H1 (cell line): ENCODE measurements around the gene PDE4D. TPM values are rescaled to one million over a fixed set of nuclear protein-coding genes. Genes with fewer than 3 reads are reported as not detected.

Source experiments
- CTCF ChIA-PET: fragments of 300-600 bp; sonication (Branson Sonifier 250); formaldehyde crosslinking; loops from one replicate; lab custom pipeline; 2021; ENCODE audit not compliant: partially characterized antibody; lab: Charles Lee
- POLR2A ChIA-PET: fragments of 300-600 bp; sonication (Branson Sonifier 250); formaldehyde crosslinking; loops from one replicate; lab custom pipeline; 2021; ENCODE audit warnings: inconsistent platforms; ENCODE audit not compliant: partially characterized antibody; lab: Charles Lee
- DNase-seq, 2 experiments: peaks; one replicate each; pipeline versions ENCODE4 v3.0.0 to v3.0.0-alpha.2; 2010 to 2022; ENCODE audit warnings: low spot score in 2 of 2, low read depth in 1 of 2, mixed read lengths in 1 of 2
- FAIRE-seq: peaks from 2 replicates; lab custom pipeline; 2011; peaks lifted over from hg19 to GRCh38; lab: Jason Lieb, UNC
- H2AFZ ChIP-seq: 2 replicates; pipeline ENCODE4 v1.8.1; 2012; ENCODE audit warnings: low read length, inconsistent platforms
- H2AK5ac ChIP-seq: 2 replicates; pipeline ENCODE4 v1.6.1; 2013; ENCODE audit warnings: low read depth, low read length
- H2BK120ac ChIP-seq: replicated peaks from 2 replicates; pipeline ENCODE3; 2013; ENCODE audit warnings: low read depth, low read length, inconsistent platforms
- H2BK12ac ChIP-seq: 2 replicates; pipeline ENCODE4 v1.6.1; 2013; ENCODE audit warnings: low read depth, low read length
- H2BK15ac ChIP-seq: 2 replicates; pipeline ENCODE4 v1.6.1; 2013; ENCODE audit warnings: low read length
- H2BK20ac ChIP-seq: 2 replicates; pipeline ENCODE4 v1.6.1; 2013; ENCODE audit warnings: low read length
- H2BK5ac ChIP-seq: 2 replicates; pipeline ENCODE4 v1.6.1; 2013; ENCODE audit warnings: low read depth, low read length
- H3K14ac ChIP-seq: 2 replicates; pipeline ENCODE4 v1.6.1; 2013; ENCODE audit warnings: inconsistent platforms; ENCODE audit not compliant: insufficient read length
- H3K18ac ChIP-seq: 2 replicates; pipeline ENCODE4 v1.6.1; 2013; ENCODE audit warnings: low read length; ENCODE audit errors: extremely low read depth
- H3K23ac ChIP-seq: 2 replicates; pipeline ENCODE4 v1.6.1; 2013; ENCODE audit warnings: inconsistent platforms; ENCODE audit not compliant: insufficient read length
- H3K23me2 ChIP-seq: 2 replicates; pipeline ENCODE4 v1.6.1; 2013; ENCODE audit warnings: low read depth, low read length
- H3K27ac ChIP-seq: 2 replicates; pipeline ENCODE4 v1.6.1; 2011; ENCODE audit warnings: low read depth, low read length, inconsistent platforms
- H3K27me3 ChIP-seq, 4 experiments: replicated peaks in 1 of 4; 1 replicate in 1 of 4; 2 replicates in 3 of 4; pipeline versions ENCODE4 v1.6.1 to v1.8.1; 2011 to 2013; ENCODE audit warnings: low read length in 3 of 4, mild to moderate bottlenecking in 3 of 4, inconsistent platforms in 2 of 4, mixed read lengths in 2 of 4, moderate library complexity in 1 of 4; ENCODE audit not compliant: control insufficient read depth in 3 of 4, insufficient read depth in 3 of 4; ENCODE audit errors: extremely low read depth in 1 of 4
- H3K36me3 ChIP-seq, 4 experiments: 2 replicates each; pipeline versions ENCODE4 v1.6.1 to v1.8.1; 2011 to 2013; ENCODE audit warnings: mild to moderate bottlenecking in 4 of 4, low read length in 3 of 4, moderate library complexity in 2 of 4, control low read depth in 1 of 4, inconsistent platforms in 1 of 4; ENCODE audit not compliant: insufficient read depth in 4 of 4, control insufficient read depth in 2 of 4
- H3K4ac ChIP-seq: replicated peaks from 2 replicates; pipeline ENCODE3; 2013; ENCODE audit warnings: low read length, low read depth, mixed read lengths, inconsistent platforms; ENCODE audit not compliant: insufficient read length
- H3K4me1 ChIP-seq, 4 experiments: replicated peaks in 1 of 4; 1 replicate in 1 of 4; 2 replicates in 3 of 4; pipeline versions ENCODE4 v1.6.1 to v1.8.1; 2011 to 2013; ENCODE audit warnings: low read length in 3 of 4, inconsistent platforms in 2 of 4, mixed read lengths in 1 of 4; ENCODE audit not compliant: insufficient read depth in 4 of 4, control insufficient read depth in 3 of 4
- H3K4me2 ChIP-seq, 2 experiments: 2 replicates each; pipeline versions ENCODE4 v1.6.1 to v1.8.1; 2011 to 2013; ENCODE audit warnings: low read depth in 2 of 2, low read length in 2 of 2, control low read depth in 1 of 2, inconsistent platforms in 1 of 2, mild to moderate bottlenecking in 1 of 2; ENCODE audit not compliant: insufficient read depth in 1 of 2
- H3K4me3 ChIP-seq, 4 experiments: fragments of 200-600, 300-600 bp in 1 of 4; sonication (generic), shearing (Covaris generic), sonication (Bioruptor Twin) in 1 of 4; 2 replicates each; pipeline versions ENCODE4 v1.5.1 to v1.8.1; 2011 to 2016; ENCODE audit warnings: low read length in 4 of 4, low read depth in 3 of 4, control low read depth in 2 of 4, inconsistent platforms in 2 of 4, mild to moderate bottlenecking in 2 of 4, mixed read lengths in 1 of 4, moderate library complexity in 1 of 4; ENCODE audit not compliant: insufficient read depth in 2 of 4; ENCODE audit errors: extremely low read depth in 1 of 4
- H3K56ac ChIP-seq: replicated peaks from 2 replicates; pipeline ENCODE3; 2013; ENCODE audit warnings: low read depth, mild to moderate bottlenecking, mixed read lengths, low read length, inconsistent platforms; ENCODE audit not compliant: insufficient read length
- H3K79me1 ChIP-seq: 2 replicates; pipeline ENCODE4 v1.6.1; 2013; ENCODE audit warnings: low read depth, low read length, control low read depth
- H3K79me2 ChIP-seq, 2 experiments: 2 replicates each; pipeline versions ENCODE4 v1.6.1 to v1.8.1; 2012 to 2013; ENCODE audit warnings: low read length in 2 of 2, mild to moderate bottlenecking in 2 of 2, inconsistent platforms in 1 of 2; ENCODE audit not compliant: insufficient read depth in 2 of 2, control insufficient read depth in 1 of 2
- H3K9ac ChIP-seq, 4 experiments: replicated peaks in 1 of 4; 1 replicate in 1 of 4; 2 replicates in 3 of 4; pipeline versions ENCODE4 v1.6.1 to v1.8.1; 2011 to 2013; ENCODE audit warnings: low read depth in 3 of 4, low read length in 3 of 4, control low read depth in 2 of 4, mild to moderate bottlenecking in 2 of 4, moderate library complexity in 2 of 4, inconsistent platforms in 1 of 4; ENCODE audit errors: extremely low read depth in 1 of 4
- H3K9me3 ChIP-seq, 2 experiments: 2 replicates each; pipeline versions ENCODE4 v1.6.1 to v1.8.1; 2012 to 2013; ENCODE audit warnings: mild to moderate bottlenecking in 2 of 2, moderate library complexity in 2 of 2, control low read depth in 1 of 2, inconsistent platforms in 1 of 2, low read depth in 1 of 2, low read length in 1 of 2, mixed read lengths in 1 of 2; ENCODE audit not compliant: insufficient read depth in 2 of 2
- H4K20me1 ChIP-seq, 2 experiments: replicated peaks in 1 of 2; 2 replicates each; pipeline versions ENCODE3 to v1.8.1; 2011 to 2013; ENCODE audit warnings: inconsistent platforms in 2 of 2, low read length in 2 of 2, mild to moderate bottlenecking in 1 of 2; ENCODE audit not compliant: insufficient read depth in 2 of 2, control insufficient read depth in 1 of 2
- H4K5ac ChIP-seq: 2 replicates; pipeline ENCODE4 v1.6.1; 2013; ENCODE audit warnings: low read length, low read depth, mixed read lengths, inconsistent platforms; ENCODE audit not compliant: insufficient read length
- H4K8ac ChIP-seq: 2 replicates; pipeline ENCODE4 v1.8.0; 2013; ENCODE audit warnings: mild to moderate bottlenecking, moderate library complexity, low read length, inconsistent platforms; ENCODE audit not compliant: insufficient read depth; ENCODE audit errors: extremely low read depth
- H4K91ac ChIP-seq: replicated peaks from 2 replicates; pipeline ENCODE3; 2013; ENCODE audit warnings: low read length, mixed read lengths, inconsistent platforms; ENCODE audit not compliant: insufficient read length
- BRCA1 ChIP-seq: IDR thresholded peaks from 2 replicates; pipeline ENCODE4 v1.6.1; 2012; ENCODE audit warnings: low read depth, low read length, improper control_type of control experiment
- HDAC6 ChIP-seq: IDR thresholded peaks from one replicate; pipeline ENCODE4 v1.7.1; 2012; ENCODE audit warnings: low read depth, mild to moderate bottlenecking, inconsistent platforms, low read length, moderate library complexity
- MAFK ChIP-seq: IDR thresholded peaks from 2 replicates; pipeline ENCODE4 v1.6.1; 2012; ENCODE audit warnings: low read depth, mild to moderate bottlenecking, improper control_type of control experiment, low read length
- RNF2 ChIP-seq: fragments of 200-900, 300-1000 bp; sonication (generic); IDR thresholded peaks from 2 replicates; pipeline ENCODE4 v1.7.1; 2016; ENCODE audit warnings: borderline replicate concordance, low read depth, mild to moderate bottlenecking, antibody characterized with exemption, low read length; ENCODE audit not compliant: poor library complexity, severe bottlenecking; ENCODE audit errors: missing control alignments
- SIX5 ChIP-seq: IDR thresholded peaks from 2 replicates; pipeline ENCODE4 v1.6.1; 2011; ENCODE audit warnings: mild to moderate bottlenecking, low read depth, low read length
- SRF ChIP-seq: IDR thresholded peaks from 2 replicates; pipeline ENCODE4 v1.6.1; 2011; ENCODE audit warnings: mild to moderate bottlenecking, low read depth, low read length, moderate library complexity
- USF2 ChIP-seq: IDR thresholded peaks from 2 replicates; pipeline ENCODE4 v1.6.1; 2011; ENCODE audit warnings: low read length, improper control_type of control experiment
- WGBS, 2 experiments: shearing (Covaris generic) in 1 of 2; methylation state at CpG; one replicate each; pipeline versions ENCODE4 v1.1.6 to v1.1.7; 2013 to 2015; ENCODE audit warnings: low lambda C conversion rate in 2 of 2, mixed read lengths in 2 of 2, inconsistent platforms in 1 of 2, low coverage in 1 of 2, missing lambda C conversion rate in 1 of 2; ENCODE audit not compliant: insufficient replicate concordance in 2 of 2, insufficient coverage in 1 of 2, insufficient read length in 1 of 2; ENCODE audit errors: extremely low coverage in 1 of 2, missing lambda C conversion rate in 1 of 2; 5-methylcytosine and 5-hydroxymethylcytosine counted together
- polyA plus RNA-seq, 7 experiments: library from polyadenylated mRNA; depleted of rRNA in 3 of 7; stranded (reverse) in 5 of 7; unstranded in 2 of 7; fragments of >200 nt in 5 of 7; fragments of 200-250 nt in 2 of 7; gene quantifications; 1 replicate in 5 of 7; 2 replicates in 1 of 7; 4 replicates in 1 of 7; pipeline versions ENCODE4 v1.2.1 to v1.2.3, GENCODE V29; 2011 to 2013; ENCODE audit warnings: missing spikeins in 2 of 7, mixed read lengths in 2 of 7
- total RNA-seq: library from RNA; stranded (reverse); fragmentation: NEBNext Ultra II Directional; extraction: Animal tissue kit (Norgen Biotek cat#: 25700); gene quantifications from 2 replicates; pipeline ENCODE4 v1.2.1, GENCODE V29; 2021

The PDE4D gene
- total and polyA plus RNA-seq, 2 of the 8 experiments (the other 6 are each of a cell fraction or from before 2014, with no cell fraction given): 2.3 to 3.7 TPM

GRCh38 chr5:59218424-59219045 is 675.0 kb downstream of the PDE4D start:
- H3K79me2 ChIP-seq: no peaks in the 10 kb centered on the region
- no peak overlapping the region for H4K5ac ChIP-seq
- H2BK5ac ChIP-seq: no peak overlapping the region
- no peaks in the 10 kb centered on the region for H4K20me1 ChIP-seq
- H3K18ac ChIP-seq: no peak overlapping the region
- no peak overlapping the region for H2BK12ac ChIP-seq
- no peak overlapping the region for H3K4me2 ChIP-seq
- H3K27me3 ChIP-seq: no peaks in the 10 kb centered on the region
- no peak overlapping the region for H3K56ac ChIP-seq
- H2AFZ ChIP-seq: no peak overlapping the region
- no peak overlapping the region for H2BK120ac ChIP-seq
- POLR2A ChIA-PET: no interaction called here
- no peaks in the 10 kb centered on the region for H3K79me1 ChIP-seq
- DNase-seq (no peak), FAIRE-seq (no peak)
- no peaks in the 10 kb centered on the region for H3K9me3 ChIP-seq
- no peaks in the 10 kb centered on the region for H3K36me3 ChIP-seq
- no peaks in the 10 kb centered on the region for H3K4me1 ChIP-seq
- CTCF ChIA-PET: interaction anchor here (2.0 kb wide), 1 partner anchor 162 kb away, joined by 10 read pairs; no protein-coding TSS in a partner anchor
- no peak overlapping the region for H3K4ac ChIP-seq
- H2BK20ac ChIP-seq: no peak overlapping the region
- no peak overlapping the region for H2AK5ac ChIP-seq
- peaks cover 3% of the 10 kb centered on the region; the same call in 1 of the 2 replicates for H3K23me2 ChIP-seq
- no peak overlapping the region for H3K4me3 ChIP-seq
- H3K9ac ChIP-seq: no peak overlapping the region
- no peak overlapping the region for H3K23ac ChIP-seq
- H4K8ac ChIP-seq: no peak overlapping the region
- H3K14ac ChIP-seq: no peak overlapping the region
- no peak overlapping the region for H3K27ac ChIP-seq
- WGBS, 2 experiments: 100% methylated on average over 2 of the region's 2 CpGs; no CpG with 5 or more reads in 1 of the 2 experiments
- H2BK15ac ChIP-seq: no peak overlapping the region
- H4K91ac ChIP-seq: no peak overlapping the region
- TF ChIP-seq RNF2: no peak
- no peak for TF ChIP-seq HDAC6
- no peak for TF ChIP-seq MAFK
- no peak for TF ChIP-seq USF2
- no peak for TF ChIP-seq SIX5
- TF ChIP-seq SRF: no peak
- TF ChIP-seq BRCA1: no peak
